Posterior vena cava (tissue), 2 donors: Measurements from ENCODE around the gene ITGA2. TPM values are rescaled to one million over a fixed set of nuclear protein-coding genes. Genes with fewer than 3 reads are reported as not detected.
"Not testable (repeated sequence)": the region's sequence is repeated elsewhere in the genome, so short reads cannot be mapped to it uniquely, and the experiment has no call there.

Experiments
- DNase-seq: peaks from one replicate; pipeline ENCODE4 v3.0.0-alpha.2; 2020; ENCODE audit warnings: low spot score
- intact Hi-C, 2 donors: fragments of 100-400 bp; cut with DNase I; formaldehyde crosslinking; loops; one replicate each; pipeline versions ENCODE4 v1.14.1 to v1.14.2; 2022 to 2023
- long read RNA-seq, 2 donors: library from polyadenylated mRNA; unstranded; transcript quantifications; one replicate each; pipeline ENCODE4 v2.0.0, GENCODE V29; 2020 to 2021
- total RNA-seq, 2 donors: library from RNA; stranded (reverse); fragmentation: NEBNext Ultra II Directional; extraction: Animal tissue kit (Norgen Biotek cat#: 25700); gene quantifications; one replicate each; pipeline ENCODE4 v1.2.1, GENCODE V29; 2021
- donor health status: DM: yes; HTN: yes; CAD: no.
- donor health status: DM: yes; HTN: yes; CAD: no.

ITGA2 gene
- 10 to 100 TPM in 1 of 2 donors, 1 to 10 TPM in 1; 7.5 to 21.3 TPM for total RNA-seq
- long read RNA-seq, donor 1, partial matches to known transcripts = 0 of 2 reads
- long read RNA-seq, donor 1, other reads (novel, unspliced or antisense) = 2 of 2 reads
- long read RNA-seq, donor 2, partial matches to known transcripts = 4 of 14 reads
- long read RNA-seq, donor 2, other reads (novel, unspliced or antisense) = 10 of 14 reads

DNA sequence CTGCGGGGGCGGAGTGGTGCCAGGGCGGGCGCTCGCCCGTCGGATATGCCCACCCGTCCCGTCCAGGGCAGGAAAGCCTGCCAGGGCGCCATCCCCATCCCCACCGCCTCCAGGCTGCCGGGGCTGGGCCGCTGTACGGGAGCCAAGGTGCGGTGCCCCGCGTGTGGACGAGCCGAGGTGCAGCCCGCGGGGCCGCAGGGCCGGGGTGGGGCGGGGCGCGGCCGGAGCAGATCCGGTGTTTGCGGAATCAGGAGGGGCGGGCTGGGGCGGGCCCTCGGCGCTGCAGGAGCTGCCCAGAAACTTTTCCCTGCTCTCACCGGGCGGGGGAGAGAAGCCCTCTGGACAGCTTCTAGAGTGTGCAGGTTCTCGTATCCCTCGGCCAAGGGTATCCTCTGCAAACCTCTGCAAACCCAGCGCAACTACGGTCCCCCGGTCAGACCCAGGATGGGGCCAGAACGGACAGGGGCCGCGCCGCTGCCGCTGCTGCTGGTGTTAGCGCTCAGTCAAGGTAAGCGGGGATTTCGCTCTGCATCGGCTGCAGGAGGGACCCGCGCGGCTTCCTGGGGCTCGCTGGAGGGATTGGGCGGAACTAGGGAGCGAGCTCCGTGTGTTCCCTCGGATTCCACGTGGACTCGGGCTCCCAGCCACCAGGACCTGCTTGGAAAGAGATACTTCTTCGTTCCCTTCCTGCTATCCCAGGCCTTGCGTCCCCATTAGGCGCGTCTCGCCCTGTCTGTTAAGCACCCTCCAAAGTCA is at the start of gene ITGA2:
ITGA2 (plus strand) TSS at position 328 of the 756 bp plus-strand sequence; CDS start at position 445, 117 bp downstream.
- peak; percentile 89 for DNase-seq
- intact Hi-C loops = no loop called here

DNA sequence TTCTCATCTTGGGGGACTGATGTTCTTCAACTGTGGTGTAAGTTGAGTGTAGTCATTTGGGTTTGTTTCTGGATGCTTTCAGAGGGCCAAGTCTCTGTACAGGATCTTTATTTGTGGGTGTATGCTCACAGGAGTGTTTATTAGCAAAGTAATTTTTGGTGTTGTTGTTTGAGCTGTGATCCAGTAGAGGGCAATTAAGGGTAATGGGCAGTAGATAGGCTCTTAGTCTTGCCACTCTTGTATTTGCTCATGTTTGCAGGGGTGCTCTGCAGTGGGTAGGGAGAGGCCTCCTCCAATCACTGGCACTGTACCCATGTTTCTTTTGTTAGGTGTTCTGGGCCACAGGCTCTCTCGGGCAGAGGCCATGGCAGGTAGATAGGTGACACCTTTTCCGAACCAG is 45.9 kb upstream of the ITGA2 start:
- intact Hi-C loops = no loop called here
- no peak for DNase-seq

- intact Hi-C loops = no loop called here
- no peak for DNase-seq
Measured at GRCh38 chr5:52943808-52944207, 45.3 kb upstream of the ITGA2 start.

DNA sequence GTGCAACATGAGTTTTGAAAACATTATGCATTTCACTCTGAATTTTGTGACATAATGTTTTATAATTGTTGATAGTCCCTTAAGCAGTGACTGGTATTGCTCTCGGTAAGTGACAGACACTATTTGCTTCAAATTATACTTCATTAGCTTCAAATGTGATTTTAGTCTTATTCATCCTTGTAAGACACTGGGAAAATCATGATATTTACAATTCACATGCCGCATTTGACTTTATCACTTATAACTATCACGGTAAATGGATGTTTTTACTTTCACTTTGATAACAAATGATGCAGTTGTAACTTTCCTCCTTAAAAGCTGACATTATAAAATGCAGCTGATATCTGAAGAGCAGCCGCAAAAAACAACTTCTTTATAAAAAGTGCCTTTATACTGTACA is 44.1 kb upstream of the ITGA2 start:
- DNase-seq = no peak
- intact Hi-C loops = no loop called here

DNA sequence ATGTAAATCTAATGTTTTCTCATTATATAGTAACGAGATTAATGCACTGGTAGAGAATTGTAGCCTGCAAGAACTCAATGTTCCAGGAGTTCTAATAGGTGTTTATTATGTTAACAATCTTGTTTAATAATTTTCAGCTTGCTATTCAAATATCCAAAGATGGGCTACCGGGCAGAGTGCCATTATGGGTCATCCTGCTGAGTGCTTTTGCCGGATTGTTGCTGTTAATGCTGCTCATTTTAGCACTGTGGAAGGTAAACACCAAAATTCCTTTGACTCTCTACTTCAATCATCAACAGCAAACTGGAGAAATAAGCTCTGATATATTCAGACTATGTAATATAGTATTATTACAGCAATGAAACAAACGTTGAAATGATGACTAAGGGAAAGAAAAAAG is 41.9 kb upstream of the ITGA2 start:
- intact Hi-C loops = no loop called here
- no peak for DNase-seq

GRCh38 chr5:52947851-52948250 is 41.3 kb upstream of the ITGA2 start:
- DNase-seq = no peak
- intact Hi-C loops = no loop called here

- no peak for DNase-seq
- intact Hi-C loops = no loop called here
Measured at GRCh38 chr5:52948418-52949076, 40.6 kb upstream of the ITGA2 start.

DNA sequence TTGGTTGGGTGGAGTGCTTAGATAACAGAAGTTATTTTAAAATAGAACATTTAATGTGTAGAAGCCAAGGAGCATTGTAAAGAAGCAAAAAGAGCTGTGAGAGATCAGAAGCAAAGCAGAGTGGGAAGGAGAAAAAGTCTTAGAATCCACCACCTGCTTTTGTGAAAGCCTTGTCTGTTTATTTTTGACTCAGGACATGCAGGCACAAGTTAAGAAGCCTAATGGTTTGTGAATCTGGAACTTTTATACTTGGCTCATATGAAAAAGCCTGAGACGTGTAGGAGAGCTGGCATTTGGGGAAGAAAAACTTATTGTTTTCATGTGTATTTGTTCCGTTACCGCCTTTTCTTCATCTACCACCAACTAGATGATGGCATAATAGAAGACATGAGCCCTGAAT is 38.5 kb upstream of the ITGA2 start:
- intact Hi-C loops = loop anchor here (5.0 to 10.0 kb wide), 2 partner anchors 144 to 147 kb away; no protein-coding TSS in a partner anchor

GRCh38 chr5:52952483-52952882 is 36.7 kb upstream of the ITGA2 start:
- intact Hi-C loops = loop anchor here (5.0 to 10.0 kb wide), 2 partner anchors 142 to 145 kb away; no protein-coding TSS in a partner anchor
- DNase-seq = no peak

More for the DNA sequence above, 38.5 kb upstream of the ITGA2 start:
- DNase-seq = no peak

GRCh38 chr5:52956014-52956413 is 33.1 kb upstream of the ITGA2 start:
- DNase-seq = no peak
- intact Hi-C loops = loop anchor here in 1 of 2 donors (10.0 kb wide), 1 partner anchor 139 kb away; no protein-coding TSS in a partner anchor

GRCh38 chr5:52956915-52957747 is 32.0 kb upstream of the ITGA2 start:
- intact Hi-C loops = loop anchor here in 1 of 2 donors (10.0 kb wide), 1 partner anchor 138 kb away; no protein-coding TSS in a partner anchor
- no peak for DNase-seq

GRCh38 chr5:52961274-52961681 is 27.9 kb upstream of the ITGA2 start:
- intact Hi-C loops = no loop called here
- DNase-seq = no peak

- no peak for DNase-seq
- intact Hi-C loops = no loop called here
Measured at GRCh38 chr5:52963636-52964035, 25.5 kb upstream of the ITGA2 start.

GRCh38 chr5:52964138-52964537 is 25.0 kb upstream of the ITGA2 start:
- DNase-seq = no peak
- intact Hi-C loops = no loop called here

DNA sequence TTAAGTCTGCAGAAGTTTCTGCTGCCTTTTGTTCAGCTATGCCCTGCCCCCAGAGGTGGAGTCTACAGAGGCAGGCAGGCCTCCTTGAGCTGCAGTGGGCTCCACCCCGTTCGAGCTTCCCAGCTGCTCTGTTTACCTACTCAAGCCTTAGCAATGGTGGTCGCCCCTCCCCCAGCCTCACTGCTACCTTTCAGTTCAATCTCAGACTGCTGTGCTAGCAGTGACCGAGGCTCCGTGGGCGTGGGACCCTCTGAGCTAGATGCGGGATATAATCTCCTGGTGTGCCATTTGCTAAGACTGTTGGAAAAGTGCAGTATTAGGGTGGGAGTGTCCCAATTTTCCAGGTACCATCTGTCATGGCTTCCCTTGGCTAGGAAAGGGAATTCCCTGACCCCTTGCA is 13.0 kb upstream of the ITGA2 start:
- intact Hi-C loops = not testable (repeated sequence)
- peak; percentile 72 for DNase-seq

- DNase-seq = no peak
- intact Hi-C loops = loop anchor here in 1 of 2 donors (1.0 kb wide), 1 partner anchor 9 kb away; no protein-coding TSS in a partner anchor
Measured at GRCh38 chr5:52977264-52977897, 11.8 kb upstream of the ITGA2 start.

GRCh38 chr5:52981507-52981906 is 7.6 kb upstream of the ITGA2 start:
- intact Hi-C loops = no loop called here

GRCh38 chr5:52983731-52984636 is 5.2 kb upstream of the ITGA2 start:
- intact Hi-C loops = no loop called here

More at GRCh38 chr5:52981507-52981906, 7.6 kb upstream of the ITGA2 start:
- no peak for DNase-seq

More at GRCh38 chr5:52983731-52984636, 5.2 kb upstream of the ITGA2 start:
- DNase-seq = no peak
